SK-N-SH (cell line): ENCODE measurements around the gene RNF11.

Experiments
- MAX ChIP-seq: IDR thresholded peaks from 2 replicates; pipeline ENCODE4 v1.4.0; 2012; ENCODE audit warnings: low read depth
- RAD21 ChIP-seq: IDR thresholded peaks from 2 replicates; pipeline ENCODE4 v1.6.1; 2012; ENCODE audit warnings: mild to moderate bottlenecking, low read length
- TF ChIP-seq, protein P1 (sequence below): fragments of 150-350 bp; IDR thresholded peaks from 2 replicates; pipeline ENCODE4 v1.6.1; 2017; ENCODE audit warnings: antibody characterized with exemption, low read length, low read depth, borderline replicate concordance

GRCh38 chr1:51216631-51217030 lies 19.4 kb upstream of the RNF11 start:
- no peak for TF ChIP-seq MAX
- TF ChIP-seq RAD21: no peak
- TF ChIP-seq, protein P1, sequence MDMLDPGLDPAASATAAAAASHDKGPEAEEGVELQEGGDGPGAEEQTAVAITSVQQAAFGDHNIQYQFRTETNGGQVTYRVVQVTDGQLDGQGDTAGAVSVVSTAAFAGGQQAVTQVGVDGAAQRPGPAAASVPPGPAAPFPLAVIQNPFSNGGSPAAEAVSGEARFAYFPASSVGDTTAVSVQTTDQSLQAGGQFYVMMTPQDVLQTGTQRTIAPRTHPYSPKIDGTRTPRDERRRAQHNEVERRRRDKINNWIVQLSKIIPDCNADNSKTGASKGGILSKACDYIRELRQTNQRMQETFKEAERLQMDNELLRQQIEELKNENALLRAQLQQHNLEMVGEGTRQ: no peak
